Endothelial cell (in vitro differentiated cells): ENCODE results near the gene GHR. TPM values are rescaled to one million over a fixed set of nuclear protein-coding genes. Genes with fewer than 3 reads are reported as not detected.

ENCODE experiments used
- DNase-seq: peaks from one replicate; pipeline ENCODE4 v3.0.0; 2021; ENCODE audit warnings: low spot score
- H3K27ac Mint-ChIP-seq: one replicate; pipeline ENCODE4 v1.8.0; 2021; ENCODE audit warnings: mixed read lengths, inconsistent platforms; ENCODE audit not compliant: unreplicated experiment
- H3K27me3 Mint-ChIP-seq: one replicate; pipeline ENCODE4 v1.8.0; 2021; ENCODE audit warnings: mild to moderate bottlenecking, moderate library complexity, mixed read lengths, inconsistent platforms; ENCODE audit not compliant: unreplicated experiment
- H3K36me3 Mint-ChIP-seq: one replicate; pipeline ENCODE4 v1.8.0; 2021; ENCODE audit warnings: mild to moderate bottlenecking, low read depth, mixed read lengths, inconsistent platforms; ENCODE audit not compliant: unreplicated experiment
- H3K4me1 Mint-ChIP-seq: one replicate; pipeline ENCODE4 v1.8.0; 2021; ENCODE audit warnings: mild to moderate bottlenecking, mixed read lengths, inconsistent platforms; ENCODE audit not compliant: unreplicated experiment
- H3K4me3 Mint-ChIP-seq: one replicate; pipeline ENCODE4 v1.8.0; 2021; ENCODE audit warnings: mild to moderate bottlenecking, mixed read lengths, inconsistent platforms; ENCODE audit not compliant: unreplicated experiment
- H3K9me3 Mint-ChIP-seq: one replicate; pipeline ENCODE4 v1.8.0; 2021; ENCODE audit warnings: mixed read lengths, inconsistent platforms; ENCODE audit not compliant: unreplicated experiment
- CTCF ChIP-seq: fragments of 200-600 bp; sonication (generic); IDR thresholded peaks from one replicate; pipeline ENCODE4 v1.5.0; 2021; ENCODE audit warnings: antibody characterized with exemption; ENCODE audit not compliant: unreplicated experiment
- total RNA-seq: library from RNA; stranded (reverse); fragmentation: NEBNext Ultra II Directional; extraction: Animal tissue kit (Norgen Biotek cat#: 25700); gene quantifications from one replicate; pipeline ENCODE4 v1.2.1, GENCODE V29; 2021; ENCODE audit not compliant: unreplicated experiment

Gene GHR
- total RNA-seq, 1 donor from 2014 or later, result 0.67 TPM

DNA sequence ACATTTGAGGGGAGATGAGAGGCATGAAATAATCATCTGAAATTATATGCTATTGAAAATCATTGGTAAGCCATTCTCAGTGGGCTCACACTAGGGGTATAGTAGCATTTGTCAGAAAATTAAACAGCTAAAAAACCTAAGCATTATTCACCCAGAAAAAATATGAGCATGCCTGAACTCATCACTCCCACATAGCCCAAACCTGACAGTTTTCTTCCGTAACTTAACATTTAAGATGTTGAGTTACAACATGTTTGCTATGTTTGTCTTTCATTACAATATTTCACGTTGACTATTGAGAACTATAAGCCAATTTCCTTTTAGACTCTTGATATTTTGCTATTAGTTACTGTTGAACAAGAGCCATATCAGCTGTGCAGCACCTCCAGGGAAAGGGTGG is 23.5 kb upstream of the GHR start:
- no peak for TF ChIP-seq CTCF
- Mint-ChIP-seq H3K36me3 (no peaks in the 10 kb centered on the region), H3K27ac (no peak overlapping the region), H3K4me3 (no peak overlapping the region), H3K9me3 (no peaks in the 10 kb centered on the region), H3K27me3 (no peaks in the 10 kb centered on the region), H3K4me1 (no peaks in the 10 kb centered on the region)
- DNase-seq, result no peak

DNA sequence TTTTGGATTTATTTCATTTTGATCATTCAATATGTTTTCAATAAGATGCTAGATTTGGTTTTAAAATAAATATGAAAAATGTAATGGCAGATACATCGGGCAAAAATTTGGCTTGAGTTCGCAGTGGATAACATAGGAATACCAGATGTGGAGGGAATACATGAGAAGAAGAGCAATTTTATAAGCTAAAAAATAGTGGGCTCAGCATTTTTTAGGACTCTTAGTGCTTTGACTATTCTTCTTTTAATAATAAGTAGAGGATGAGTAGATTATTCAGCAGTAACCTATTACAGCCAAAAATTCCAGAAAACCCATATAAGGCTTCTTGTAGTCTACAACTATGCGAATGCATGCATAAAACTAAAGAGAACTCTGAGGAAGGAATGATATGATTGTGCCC is 22.8 kb upstream of the GHR start:
- no peak overlapping the region for H3K4me3 Mint-ChIP-seq
- H3K9me3 Mint-ChIP-seq, result no peaks in the 10 kb centered on the region
- no peak for TF ChIP-seq CTCF
- H3K4me1 Mint-ChIP-seq, result no peaks in the 10 kb centered on the region
- no peaks in the 10 kb centered on the region for H3K27me3 Mint-ChIP-seq
- H3K27ac Mint-ChIP-seq, result no peak overlapping the region
- no peaks in the 10 kb centered on the region for H3K36me3 Mint-ChIP-seq
- no peak for DNase-seq

DNA sequence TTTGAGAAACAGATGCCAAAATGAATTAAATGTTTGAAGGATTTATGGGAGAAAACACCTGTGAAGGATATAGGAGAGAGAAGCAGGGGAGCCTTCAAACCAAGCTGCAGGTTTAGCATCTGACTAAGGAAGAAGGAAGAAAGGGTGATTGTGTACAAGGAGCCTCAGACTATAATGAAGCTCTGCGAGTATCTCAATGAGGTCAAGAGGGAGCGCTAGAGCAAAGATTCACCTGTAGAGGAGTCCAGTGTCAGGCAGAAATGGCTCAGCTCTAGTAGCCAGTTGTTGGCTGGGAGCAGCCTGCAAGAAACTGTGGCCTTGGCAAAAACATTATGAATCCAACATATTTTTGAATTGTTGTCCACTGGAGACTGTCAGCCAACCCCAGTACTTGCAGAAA is 20.0 kb upstream of the GHR start:
- no peaks in the 10 kb centered on the region for H3K36me3 Mint-ChIP-seq
- no peak for TF ChIP-seq CTCF
- H3K27me3 Mint-ChIP-seq, result no peaks in the 10 kb centered on the region
- no peaks in the 10 kb centered on the region for H3K9me3 Mint-ChIP-seq
- DNase-seq, result no peak
- no peak overlapping the region for H3K27ac Mint-ChIP-seq
- H3K4me1 Mint-ChIP-seq, result no peaks in the 10 kb centered on the region
- H3K4me3 Mint-ChIP-seq, result no peak overlapping the region

GRCh38 chr5:42404366-42404765 is 18.9 kb upstream of the GHR start:
- Mint-ChIP-seq H3K4me3 (no peak overlapping the region), H3K27ac (no peak overlapping the region), H3K36me3 (no peaks in the 10 kb centered on the region), H3K27me3 (no peaks in the 10 kb centered on the region), H3K4me1 (no peaks in the 10 kb centered on the region), H3K9me3 (no peaks in the 10 kb centered on the region)
- TF ChIP-seq CTCF, result no peak
- no peak for DNase-seq

- no peaks in the 10 kb centered on the region for H3K36me3 Mint-ChIP-seq
- no peak for TF ChIP-seq CTCF
These were observed 3.9 kb upstream of the GHR start for GRCh38 chr5:42419294-42419693.

More at GRCh38 chr5:42419294-42419693, 3.9 kb upstream of the GHR start:
- no peak for DNase-seq
- no peak overlapping the region for H3K27ac Mint-ChIP-seq
- peaks cover 2% of the 10 kb centered on the region for H3K27me3 Mint-ChIP-seq
- H3K4me1 Mint-ChIP-seq, result no peaks in the 10 kb centered on the region
- no peak overlapping the region for H3K4me3 Mint-ChIP-seq
- no peaks in the 10 kb centered on the region for H3K9me3 Mint-ChIP-seq
